HG03342 (cell line): ENCODE results near the gene NSMF.

Experiments used
- ATAC-seq: cut with Tn5 transposase; IDR thresholded peaks from one replicate; pipeline ENCODE4 v1.9.1; 2021; ENCODE audit warnings: mild to moderate bottlenecking, moderate library complexity; ENCODE audit not compliant: unreplicated experiment

The NSMF gene

DNA sequence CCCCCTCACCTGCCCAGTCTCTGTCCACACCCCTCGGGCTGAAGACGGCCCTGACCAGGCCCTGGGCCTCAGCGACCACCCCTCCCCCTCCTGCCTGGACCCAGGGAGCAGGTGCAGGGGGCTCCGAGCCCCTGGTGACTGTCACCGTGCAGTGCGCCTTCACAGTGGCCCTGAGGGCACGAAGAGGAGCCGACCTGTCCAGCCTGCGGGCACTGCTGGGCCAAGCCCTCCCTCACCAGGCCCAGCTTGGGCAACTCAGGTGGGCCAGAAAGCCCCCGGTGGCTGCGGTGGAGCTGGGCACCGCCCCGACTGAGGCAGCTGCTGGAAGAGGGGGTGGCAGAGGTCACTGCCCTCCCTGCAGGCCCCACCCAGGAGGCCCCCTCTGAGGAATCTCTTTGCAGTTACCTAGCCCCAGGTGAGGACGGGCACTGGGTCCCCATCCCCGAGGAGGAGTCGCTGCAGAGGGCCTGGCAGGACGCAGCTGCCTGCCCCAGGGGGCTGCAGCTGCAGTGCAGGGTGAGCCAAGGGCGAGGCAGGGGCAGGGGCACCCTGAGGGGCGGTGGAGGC, 25.7 kb downstream of the NSMF start:
- no peak for ATAC-seq

GRCh38 chr9:137432687-137433348, 26.3 kb downstream of the NSMF start:
- ATAC-seq, result no peak

DNA sequence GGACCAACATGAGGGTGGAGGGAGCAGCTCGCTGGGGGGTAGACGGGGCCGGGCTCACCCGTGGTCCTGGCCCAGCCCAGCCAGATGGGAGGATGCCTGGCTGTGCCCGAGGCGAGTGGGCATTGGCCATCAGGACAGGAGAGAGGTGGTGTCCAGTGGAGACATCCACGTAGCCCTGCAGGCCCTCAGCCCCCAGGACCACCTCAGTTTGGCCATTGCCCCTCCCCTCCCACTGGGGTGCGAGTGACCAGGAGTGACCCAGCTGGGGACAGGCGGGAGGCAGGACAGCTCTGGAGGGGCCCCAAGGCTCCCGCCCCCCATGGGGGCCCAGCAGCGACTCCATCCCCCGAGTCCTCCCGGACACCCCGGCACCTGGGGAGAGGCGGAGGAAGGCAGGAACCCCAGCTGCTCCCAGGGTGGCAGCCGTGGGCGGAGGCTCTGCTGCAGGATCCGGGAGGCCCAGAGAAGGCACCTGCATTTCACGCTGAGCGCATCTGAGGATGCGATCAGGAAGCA, 27.7 kb downstream of the NSMF start:
- no peak for ATAC-seq

- ATAC-seq, result no peak
These were observed 28.3 kb downstream of the NSMF start for GRCh38 chr9:137430723-137431415.

DNA sequence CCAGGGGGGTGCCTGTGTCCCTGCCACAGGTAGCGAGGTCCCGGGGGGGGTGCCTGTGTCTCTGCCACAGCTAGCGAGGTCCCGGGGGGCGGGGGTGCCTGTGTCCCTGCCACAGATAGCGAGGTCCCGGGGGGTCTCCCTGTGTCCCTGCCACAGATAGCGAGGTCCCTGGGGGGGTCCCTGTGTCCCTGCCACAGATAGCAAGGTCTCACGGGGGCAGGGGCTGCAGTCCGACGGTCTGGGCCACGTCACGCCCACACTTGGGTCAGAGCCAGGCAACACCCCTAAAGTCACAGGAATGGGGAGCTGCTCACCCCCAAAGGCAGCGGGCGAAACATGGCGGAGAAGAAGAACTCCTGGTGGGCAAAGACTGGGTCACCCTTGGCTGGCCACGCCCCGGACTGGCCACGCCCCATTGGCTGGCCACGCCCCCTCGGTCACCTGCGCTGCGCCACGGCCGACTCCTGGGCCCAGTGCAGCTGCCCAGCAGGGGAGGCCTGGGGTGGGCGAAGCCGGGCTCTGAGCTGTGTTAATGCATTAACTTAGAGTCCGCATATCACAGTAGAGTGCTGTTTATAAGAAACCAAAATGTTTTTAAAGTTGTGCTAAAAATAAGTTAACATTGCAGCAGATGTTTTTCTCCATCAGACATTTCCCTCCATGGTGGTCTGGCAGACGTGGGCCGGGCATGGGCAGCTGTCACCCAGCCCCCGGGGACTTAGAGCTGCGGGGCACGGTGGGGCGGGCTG, 29.0 kb downstream of the NSMF start:
- no peak for ATAC-seq

DNA sequence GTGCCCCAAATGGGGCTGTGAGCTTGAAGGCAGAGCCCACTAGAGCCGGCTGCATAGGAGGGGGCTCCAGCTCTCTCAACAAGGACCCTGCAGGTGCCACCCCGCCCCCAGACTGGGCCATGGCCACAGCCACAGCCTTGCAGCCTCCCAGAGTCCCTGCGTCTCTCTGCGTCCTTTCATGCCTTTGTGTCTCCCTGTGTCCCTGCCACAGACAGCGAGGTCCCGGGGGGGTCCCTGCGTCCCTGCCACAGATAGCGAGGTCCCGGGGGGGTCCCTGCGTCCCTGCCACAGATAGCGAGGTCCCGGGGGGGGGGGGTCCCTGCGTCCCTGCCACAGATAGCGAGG, 29.6 kb downstream of the NSMF start:
- ATAC-seq, result no peak

GRCh38 chr9:137428841-137429545, 30.1 kb downstream of the NSMF start:
- no peak for ATAC-seq

DNA sequence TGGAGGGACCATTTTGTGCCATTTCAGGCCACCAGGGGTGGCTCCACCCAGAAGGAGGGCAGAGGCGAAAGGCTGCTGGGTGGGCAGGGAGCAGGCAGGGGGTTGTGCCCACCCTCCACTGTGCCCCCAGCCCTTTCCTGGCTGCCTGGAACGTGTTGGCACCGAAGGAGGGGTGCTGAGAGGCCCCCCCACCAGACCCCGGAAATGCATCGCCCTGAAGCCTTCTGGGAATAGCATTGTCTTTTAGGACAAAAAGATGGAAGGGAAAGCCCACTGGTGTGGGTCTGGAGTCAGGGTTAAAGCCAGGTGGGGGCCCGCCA, 30.9 kb downstream of the NSMF start:
- no peak for ATAC-seq

- ATAC-seq, result no peak
These were observed 31.5 kb downstream of the NSMF start for GRCh38 chr9:137427454-137428310.

DNA sequence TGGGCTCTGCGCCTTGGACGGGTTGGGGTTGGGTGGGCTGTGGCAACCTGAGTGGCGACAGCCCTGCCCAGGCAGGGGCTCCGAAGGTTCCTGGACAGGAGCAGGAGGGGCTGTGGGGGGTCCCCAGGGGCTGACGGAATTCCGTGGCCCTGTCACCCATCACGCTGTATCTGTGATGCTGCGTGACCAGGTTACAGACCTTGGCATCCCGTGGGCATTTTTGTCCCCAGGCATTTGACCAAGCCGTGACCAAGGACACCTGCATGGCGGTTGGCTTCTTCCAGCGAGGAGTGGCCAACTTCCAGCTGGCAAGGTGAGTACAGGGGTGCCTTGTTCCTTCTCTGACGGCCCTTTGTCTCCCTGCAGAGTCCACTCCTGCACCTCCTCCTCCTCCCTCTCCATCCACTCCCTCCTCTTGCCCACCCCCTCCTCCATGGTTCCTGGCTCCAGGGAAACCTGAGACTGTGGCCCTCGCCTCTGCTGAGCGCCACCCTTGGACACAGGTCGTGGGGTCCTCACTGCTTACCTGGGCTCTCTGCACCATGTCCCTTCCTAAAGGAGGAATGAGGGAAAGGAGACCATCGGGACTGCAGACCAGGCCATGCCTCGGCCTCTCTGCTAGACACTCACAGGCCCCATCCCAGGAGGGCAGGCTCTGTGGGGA, 33.0 kb downstream of the NSMF start:
- no peak for ATAC-seq

DNA sequence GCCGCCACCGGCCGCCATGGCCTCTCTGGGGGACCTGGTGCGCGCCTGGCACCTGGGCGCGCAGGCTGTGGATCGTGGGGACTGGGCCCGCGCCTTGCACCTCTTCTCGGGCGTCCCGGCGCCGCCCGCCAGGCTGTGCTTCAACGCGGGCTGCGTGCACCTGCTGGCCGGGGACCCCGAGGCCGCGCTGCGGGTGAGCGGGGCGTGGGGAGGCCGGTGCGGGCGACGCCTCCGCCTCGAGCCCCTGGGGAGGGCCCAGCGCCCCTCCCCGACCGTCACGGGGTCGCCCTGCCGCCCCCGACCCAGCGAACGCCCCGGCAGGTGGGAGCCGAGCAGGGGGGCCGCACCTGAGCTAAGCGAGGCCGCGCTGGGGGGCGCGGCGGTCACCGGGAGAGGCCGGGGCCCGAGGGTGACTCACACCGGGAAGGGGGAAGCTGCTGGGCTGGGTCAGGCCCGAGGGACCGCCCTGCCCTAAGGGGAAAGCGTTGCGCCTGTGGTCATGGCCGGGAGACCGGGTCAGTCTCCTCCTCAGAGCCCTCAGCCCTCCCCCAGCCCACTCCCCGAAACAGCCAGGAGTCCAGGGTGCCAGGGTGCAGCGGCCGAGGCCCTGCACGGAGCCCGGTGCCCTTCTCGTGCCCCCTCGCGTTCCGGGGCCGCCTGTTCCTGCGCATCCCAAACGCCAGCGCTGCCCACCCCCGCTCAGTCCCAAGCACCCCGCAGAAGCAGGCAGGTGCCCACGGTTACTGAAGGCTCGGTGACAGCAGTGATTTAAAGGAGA, 35.4 kb downstream of the NSMF start:
- ATAC-seq, result peak; percentile 9

DNA sequence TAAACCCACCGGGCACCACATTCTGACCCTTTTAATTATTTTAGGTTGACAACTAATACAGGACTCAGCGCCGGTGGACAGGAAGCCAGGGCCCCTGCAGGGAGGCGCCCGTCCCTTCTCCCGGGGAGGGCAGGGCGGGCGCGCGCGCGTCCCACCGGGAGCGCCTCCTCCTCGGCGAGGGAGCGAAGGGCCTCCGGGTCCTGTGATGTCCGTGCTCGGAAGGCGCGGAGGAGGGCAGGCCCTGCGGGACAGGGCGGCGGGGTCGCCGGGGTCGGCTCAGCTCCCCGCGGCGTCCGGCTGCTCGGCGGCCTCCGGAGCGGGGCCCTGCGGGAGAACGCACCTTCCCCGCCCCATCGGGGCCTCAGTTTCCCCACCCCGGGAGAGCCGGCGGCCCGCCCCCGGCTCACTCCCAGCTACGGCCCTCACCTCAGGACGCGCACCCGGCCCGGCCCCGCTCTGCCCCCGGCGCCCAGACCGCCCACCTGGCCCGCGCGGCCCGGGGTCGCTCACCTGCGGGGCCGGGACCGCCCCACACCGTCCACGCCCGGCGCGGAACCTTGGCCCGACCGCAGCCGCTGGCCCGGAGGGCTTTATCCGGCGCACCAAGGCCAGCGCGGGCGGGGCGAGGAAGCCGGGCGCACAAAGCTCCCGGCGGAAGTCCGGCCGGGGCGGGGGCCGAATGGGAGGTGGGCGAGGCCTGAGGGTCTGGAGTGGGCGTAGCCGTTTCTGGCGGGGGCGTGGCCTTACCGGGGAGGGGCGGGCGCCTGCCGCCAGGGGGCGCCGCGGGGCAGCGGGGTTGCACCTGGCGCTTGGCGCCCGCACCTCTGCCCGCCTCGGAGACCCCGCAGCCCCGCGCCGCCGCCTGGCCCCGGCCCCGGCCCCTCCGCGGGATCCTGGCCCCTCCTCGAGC, 36.3 kb downstream of the NSMF start, which contains the start of the genes EXD3 and NOXA1:
Gene EXD3, minus strand, starts transcription at position 559 of the 910 bp plus-strand sequence. CDS start 27,805 bp downstream, outside the sequence.
Gene NOXA1, plus strand, starts transcription at position 790 of the 910 bp plus-strand sequence. CDS start 137 bp downstream, outside the sequence.
- ATAC-seq, result peak; percentile 76

DNA sequence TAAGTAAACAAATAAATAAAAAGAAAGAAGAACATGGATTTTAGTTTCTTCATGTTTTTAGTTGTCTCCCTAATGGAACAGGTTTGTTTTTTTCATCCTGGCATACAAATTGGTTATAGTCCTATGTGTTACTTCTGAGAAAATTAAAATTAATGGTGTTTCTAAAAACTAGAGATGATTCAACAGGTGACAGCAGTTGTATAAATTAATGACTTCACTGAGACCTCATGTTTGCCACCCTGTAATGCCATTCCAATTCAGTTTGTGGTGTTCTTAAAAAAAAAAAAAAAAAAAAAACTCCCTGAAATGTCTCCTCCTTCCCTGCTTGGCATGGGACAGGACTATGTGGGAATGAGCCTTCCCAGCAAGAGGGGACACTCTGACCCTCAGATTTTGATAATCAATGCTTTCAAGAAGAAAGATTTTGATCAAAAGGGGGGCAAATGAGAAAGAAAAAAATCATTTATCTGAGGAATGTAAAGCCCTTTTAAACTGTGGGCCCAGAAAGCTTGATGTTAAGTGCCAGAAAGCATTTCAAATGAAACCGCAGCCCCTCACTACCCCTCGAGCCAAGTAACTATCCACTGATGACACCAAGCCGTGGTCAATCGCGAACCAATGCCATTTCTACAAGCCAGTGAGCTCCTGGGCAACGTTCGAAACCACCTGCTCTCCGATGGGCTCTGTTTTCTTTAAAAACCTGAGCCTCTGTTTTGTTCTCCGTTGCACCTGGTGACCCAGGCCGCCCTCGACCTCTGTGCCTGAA, 37.1 kb downstream of the NSMF start:
- no peak for ATAC-seq

GRCh38 chr9:137417161-137418021, 41.7 kb downstream of the NSMF start:
- ATAC-seq, result no peak

DNA sequence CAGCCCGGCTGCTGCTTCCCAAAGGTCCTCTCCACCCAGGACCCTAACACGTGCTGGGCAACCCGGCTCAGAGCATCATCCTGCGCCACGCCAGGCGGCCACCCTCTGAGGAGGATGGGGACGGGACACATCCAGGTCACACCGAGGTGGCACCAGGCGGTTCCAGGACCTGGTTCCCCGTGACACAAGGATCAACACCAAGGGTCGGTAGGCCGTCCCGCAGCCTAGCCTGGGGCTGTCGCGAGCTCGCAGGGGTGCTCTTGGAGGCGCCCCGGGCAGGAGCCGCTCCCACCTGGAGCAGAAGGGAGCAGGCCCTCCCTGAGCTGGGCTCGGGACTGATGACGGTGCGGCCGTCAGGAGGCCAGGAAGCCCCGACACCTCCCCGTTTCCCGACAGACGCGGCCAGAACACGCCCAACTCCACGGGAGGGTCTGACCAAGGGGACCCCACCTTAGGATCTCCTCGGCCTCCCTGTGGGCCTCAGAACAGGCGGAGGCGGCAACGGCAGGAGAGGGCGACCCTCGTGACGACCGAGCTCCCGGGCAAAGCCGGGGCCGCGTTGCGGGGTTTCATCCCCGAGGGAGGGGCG, 42.5 kb downstream of the NSMF start:
- ATAC-seq, result no peak
